Peyer's patch (tissue), 4 donors: Measurements from ENCODE around the gene CDON. TPM values are rescaled to one million over a fixed set of nuclear protein-coding genes. Genes with fewer than 3 reads are reported as not detected.

Source experiments
- DNase-seq, 3 donors: peaks; one replicate each; pipeline ENCODE4 v3.0.0-alpha.2; 2017 to 2019
- H3K27ac ChIP-seq, 4 donors: fragments of 200-600 bp; sonication (generic); one replicate each; pipeline ENCODE4 v1.5.1; 2016 to 2019
- H3K27me3 ChIP-seq, 2 donors: fragments of 200-600 bp; sonication (generic); one replicate each; pipeline ENCODE4 v1.5.1; 2019
- H3K36me3 ChIP-seq, 3 donors: fragments of 200-600 bp; sonication (generic); one replicate each; pipeline ENCODE4 v1.5.1; 2016 to 2019
- H3K4me1 ChIP-seq, 4 donors: fragments of 200-600 bp; sonication (generic); one replicate each; pipeline ENCODE4 v1.5.1; 2016 to 2019
- H3K4me3 ChIP-seq, 4 donors: fragments of 200-600 bp; sonication (generic); 1 replicate in 3 of 4; 2 replicates in 1 of 4; pipeline ENCODE4 v1.5.1; 2016 to 2019; ENCODE audit warnings: mild to moderate bottlenecking in 1 of 4
- H3K9me3 ChIP-seq, 4 donors: fragments of 200-600 bp; sonication (generic); one replicate each; pipeline ENCODE4 v1.5.1; 2016 to 2019; ENCODE audit warnings: mild to moderate bottlenecking in 1 of 4
- CTCF ChIP-seq, 6 experiments: fragments of 450-650 bp in 4 of 6; fragments of 200-600 bp in 2 of 6; sonication (generic) in 1 of 6; IDR thresholded peaks; one replicate each; pipeline ENCODE4 v1.5.1; 2017 to 2019; ENCODE audit warnings: antibody characterized with exemption in 6 of 6, mild to moderate bottlenecking in 3 of 6, moderate library complexity in 1 of 6
- POLR2A ChIP-seq, 2 donors: fragments of 450-650 bp; IDR thresholded peaks; one replicate each; pipeline ENCODE4 v1.5.1; 2017; ENCODE audit warnings: antibody characterized with exemption in 2 of 2, mild to moderate bottlenecking in 2 of 2, moderate library complexity in 2 of 2
- total RNA-seq, 4 donors: library from RNA; depleted of rRNA; stranded (reverse); fragments of >200 nt; gene quantifications; one replicate each; pipeline ENCODE4 v1.1.0, GENCODE V29; 2016

The CDON gene
- total RNA-seq, 4 donors from 2014 or later = 1.9 to 8.0 (median 3.8) TPM

GRCh38 chr11:126035718-126036117, 26.9 kb downstream of the CDON start:
- Histone ChIP-seq H3K27ac (no peak overlapping the region), H3K9me3 (no peaks in the 10 kb centered on the region), H3K4me1 (no peaks in the 10 kb centered on the region), H3K4me3 (no peak overlapping the region), H3K27me3 (no peaks in the 10 kb centered on the region), H3K36me3 (no peaks in the 10 kb centered on the region)
- TF ChIP-seq POLR2A (IDR thresholded peaks at IDR 0.05) (no peak), CTCF (IDR thresholded peaks at IDR 0.05) (no peak)
- no peak for DNase-seq

DNA sequence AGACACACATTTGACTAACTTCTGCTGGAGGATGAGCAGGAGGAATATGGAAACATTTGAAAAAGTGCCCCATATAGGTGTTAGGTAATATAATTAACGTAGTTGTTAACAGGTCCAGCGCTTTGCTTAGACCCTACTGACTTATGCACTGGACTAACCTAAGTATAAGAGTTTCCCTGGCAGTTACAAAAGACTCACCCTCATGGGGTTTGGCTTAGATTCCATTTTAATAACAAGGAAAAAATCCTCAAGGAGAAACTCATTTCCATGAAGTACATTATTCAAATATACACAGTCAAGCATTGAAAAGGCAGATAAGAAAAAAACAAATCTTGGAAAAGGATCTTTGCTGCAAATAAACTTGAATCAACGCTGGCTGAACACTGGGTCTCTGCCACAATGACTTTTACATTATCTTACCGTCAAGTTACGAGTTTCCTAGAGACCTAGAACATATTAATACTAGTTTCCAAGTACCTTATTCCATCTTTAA, 27.7 kb downstream of the CDON start:
- DNase-seq = no peak
- H3K9me3 ChIP-seq = no peaks in the 10 kb centered on the region
- no peaks in the 10 kb centered on the region for H3K36me3 ChIP-seq
- no peak overlapping the region for H3K4me3 ChIP-seq
- TF ChIP-seq CTCF (IDR thresholded peaks at IDR 0.05) = no peak
- TF ChIP-seq POLR2A (IDR thresholded peaks at IDR 0.05) = no peak
- no peaks in the 10 kb centered on the region for H3K4me1 ChIP-seq
- no peak overlapping the region for H3K27ac ChIP-seq
- H3K27me3 ChIP-seq = no peaks in the 10 kb centered on the region

- H3K27ac ChIP-seq = no peak overlapping the region
- DNase-seq = no peak
- no peaks in the 10 kb centered on the region for H3K9me3 ChIP-seq
- no peaks in the 10 kb centered on the region for H3K4me1 ChIP-seq
- H3K4me3 ChIP-seq = no peak overlapping the region
- TF ChIP-seq CTCF (IDR thresholded peaks at IDR 0.05) (no peak), POLR2A (IDR thresholded peaks at IDR 0.05) (no peak)
- no peaks in the 10 kb centered on the region for H3K36me3 ChIP-seq
- H3K27me3 ChIP-seq = no peaks in the 10 kb centered on the region
These were observed 28.4 kb downstream of the CDON start for GRCh38 chr11:126034039-126034932.

DNA sequence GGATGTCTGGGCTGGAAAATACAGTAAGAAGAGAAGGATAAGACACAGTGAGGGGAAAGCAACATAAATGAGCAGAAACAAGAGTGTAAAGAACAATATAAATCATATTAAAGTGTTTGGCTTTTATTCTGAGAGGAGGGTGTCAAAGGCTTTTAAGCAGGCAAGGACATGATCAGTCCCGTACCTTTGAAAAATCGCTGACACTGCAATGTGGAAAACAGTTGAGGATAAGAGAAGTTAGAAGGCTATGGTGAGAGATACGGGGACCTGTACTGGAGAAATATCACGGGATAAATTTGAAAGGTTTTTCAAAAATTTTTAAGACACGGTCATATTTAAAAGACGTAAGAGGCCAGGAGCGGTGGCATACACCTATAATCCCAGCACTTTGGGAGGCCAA, 30.3 kb downstream of the CDON start:
- DNase-seq = no peak
- Histone ChIP-seq H3K9me3 (no peaks in the 10 kb centered on the region), H3K4me1 (no peaks in the 10 kb centered on the region), H3K27me3 (no peaks in the 10 kb centered on the region), H3K27ac (no peak overlapping the region), H3K4me3 (no peak overlapping the region), H3K36me3 (no peaks in the 10 kb centered on the region)
- TF ChIP-seq POLR2A (IDR thresholded peaks at IDR 0.05) (no peak), CTCF (IDR thresholded peaks at IDR 0.05) (no peak)

DNA sequence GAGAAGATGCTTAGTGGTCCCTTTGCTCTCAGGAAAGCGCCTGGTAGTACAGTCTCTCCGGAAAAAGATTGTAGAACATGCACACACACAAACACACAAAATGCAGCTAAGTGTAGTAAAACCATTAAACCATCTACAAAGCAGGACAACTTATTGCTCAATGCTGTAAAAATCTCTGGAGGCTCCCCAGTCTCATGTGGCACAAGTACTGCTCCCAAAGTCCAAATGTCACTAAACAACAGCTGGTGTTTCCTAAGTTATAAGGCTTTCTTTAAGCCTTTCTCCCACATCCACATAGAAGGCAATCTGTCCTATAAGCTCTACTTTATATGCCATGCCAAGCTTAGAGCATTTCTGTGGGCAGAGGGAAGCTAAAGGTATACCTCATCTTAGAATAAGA, 32.9 kb downstream of the CDON start:
- H3K4me1 ChIP-seq = no peaks in the 10 kb centered on the region
- no peaks in the 10 kb centered on the region for H3K9me3 ChIP-seq
- TF ChIP-seq CTCF (IDR thresholded peaks at IDR 0.05) (no peak), POLR2A (IDR thresholded peaks at IDR 0.05) (no peak)
- no peaks in the 10 kb centered on the region for H3K27me3 ChIP-seq
- H3K27ac ChIP-seq = no peak overlapping the region
- no peak overlapping the region for H3K4me3 ChIP-seq
- DNase-seq = no peak
- no peaks in the 10 kb centered on the region for H3K36me3 ChIP-seq
